ENCODE results near the gene NFATC1. TPM values are rescaled to one million over a fixed set of nuclear protein-coding genes. Genes with fewer than 3 reads are reported as not detected.

The NFATC1 gene
- polyA plus RNA-seq, 3 donors = 4.6 to 7.0 (median 5.2) TPM

DNA sequence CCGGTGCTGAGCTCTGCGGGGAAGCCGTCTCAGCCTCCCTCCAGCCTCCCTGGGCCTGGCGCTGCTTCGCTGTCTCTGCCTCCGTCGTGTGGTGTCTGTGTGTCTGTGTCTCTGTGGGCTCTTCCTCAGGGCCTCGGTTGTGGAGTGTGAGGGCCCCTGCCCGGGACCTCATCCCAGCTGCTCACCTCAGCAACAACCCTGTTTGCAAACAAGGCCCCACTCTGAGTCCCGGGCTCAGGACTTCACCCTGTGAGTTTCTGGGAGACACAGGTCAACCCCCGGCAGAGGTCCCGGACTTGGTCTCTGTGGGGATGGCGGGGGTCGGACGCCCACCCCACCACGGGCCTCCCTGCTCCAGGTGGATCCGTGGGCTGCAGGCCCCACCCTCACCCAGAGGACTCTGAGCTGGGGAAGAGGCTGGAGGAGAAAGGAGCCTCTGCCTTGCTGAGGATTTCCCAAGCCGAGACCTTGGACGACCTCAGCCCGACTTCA is 156.5 kb downstream of the NFATC1 start:
- no peak for DNase-seq (ENCODE audit: extremely low read depth in 1 of 11, low read depth in 9 of 11, low spot score in 4 of 11)

GRCh38 chr18:79552696-79553095 is 157.0 kb downstream of the NFATC1 start:
- no peak for DNase-seq (ENCODE audit: extremely low read depth in 1 of 11, low read depth in 9 of 11, low spot score in 4 of 11)

GRCh38 chr18:79553154-79553553 is 157.4 kb downstream of the NFATC1 start:
- no peak for DNase-seq (ENCODE audit: extremely low read depth in 1 of 11, low read depth in 9 of 11, low spot score in 4 of 11)

DNA sequence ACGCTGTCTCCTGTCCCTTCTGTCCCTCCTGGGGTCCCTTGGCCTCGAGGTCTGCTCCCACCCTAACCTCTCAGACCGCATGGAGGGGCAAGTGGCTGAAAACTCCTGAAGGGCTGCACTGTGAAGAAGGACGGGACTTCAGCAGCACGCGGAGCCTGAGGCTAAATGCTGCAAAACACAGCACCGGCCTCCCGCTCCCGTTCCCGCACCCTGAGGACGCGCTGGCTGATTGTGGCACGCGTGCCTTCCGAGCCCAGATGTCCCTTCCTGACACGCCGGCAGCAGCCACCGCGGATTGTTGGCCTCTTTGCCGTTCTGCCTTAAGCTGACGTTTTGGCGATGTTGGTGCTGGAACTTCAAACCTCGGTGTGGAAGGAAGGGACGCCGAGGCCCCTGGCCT is 158.0 kb downstream of the NFATC1 start:
- DNase-seq (ENCODE audit: extremely low read depth in 1 of 11, low read depth in 9 of 11, low spot score in 4 of 11) = no peak

DNA sequence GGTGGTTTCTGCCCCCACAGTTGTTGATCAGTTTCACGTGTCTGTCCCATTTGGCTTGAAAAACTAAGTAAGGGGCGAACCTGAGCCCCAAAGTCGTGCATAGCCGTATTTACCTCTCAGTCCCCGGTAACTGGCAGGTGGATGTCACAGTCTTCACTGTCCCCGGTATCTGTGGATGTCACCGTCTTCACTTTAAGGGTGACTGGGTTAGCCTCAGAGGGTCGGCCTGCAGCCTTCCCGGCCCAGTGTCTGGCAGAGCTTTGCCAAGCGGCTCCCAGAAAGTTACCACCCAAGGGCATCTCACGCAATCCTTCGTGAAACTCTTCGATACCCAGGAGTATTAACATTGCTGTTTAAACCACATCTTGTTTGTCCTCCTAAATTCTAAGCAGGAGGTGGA is 158.6 kb downstream of the NFATC1 start:
- DNase-seq (ENCODE audit: extremely low read depth in 1 of 11, low read depth in 9 of 11, low spot score in 4 of 11) = no peak

GRCh38 chr18:79554945-79555645 is 159.4 kb downstream of the NFATC1 start:
- no peak for DNase-seq (ENCODE audit: extremely low read depth in 1 of 11, low read depth in 9 of 11, low spot score in 4 of 11)

DNA sequence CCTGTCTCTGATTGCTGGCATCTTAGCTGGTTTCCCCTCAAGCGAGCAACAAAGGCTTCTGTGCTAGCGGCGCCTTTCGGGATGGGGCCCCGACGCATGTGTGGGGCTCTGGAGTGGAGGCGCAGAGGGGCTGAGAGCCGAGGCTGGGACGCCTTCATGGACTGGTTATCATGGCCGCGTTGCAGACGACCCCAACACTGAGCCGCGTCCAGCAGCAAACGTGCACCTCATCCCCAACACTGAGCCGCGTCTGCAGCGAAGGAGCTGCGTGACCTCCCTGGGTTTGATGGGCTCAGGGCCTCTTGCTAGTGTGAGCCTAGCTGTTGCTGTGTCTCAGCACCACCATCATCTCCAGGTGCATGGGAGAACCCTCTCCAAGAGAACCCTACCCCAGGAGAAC is 160.2 kb downstream of the NFATC1 start:
- no peak for DNase-seq (ENCODE audit: extremely low read depth in 1 of 11, low read depth in 9 of 11, low spot score in 4 of 11)

- no peak for DNase-seq (ENCODE audit: extremely low read depth in 1 of 11, low read depth in 9 of 11, low spot score in 4 of 11)
Observed at GRCh38 chr18:79556829-79557585, 161.3 kb downstream of the NFATC1 start.

GRCh38 chr18:79558196-79558932 is 162.6 kb downstream of the NFATC1 start:
- no peak for DNase-seq (ENCODE audit: extremely low read depth in 1 of 11, low read depth in 9 of 11, low spot score in 4 of 11)

- no peak for DNase-seq (ENCODE audit: extremely low read depth in 1 of 11, low read depth in 9 of 11, low spot score in 4 of 11)
Observed at GRCh38 chr18:79558933-79559416, 163.2 kb downstream of the NFATC1 start.

GRCh38 chr18:79559436-79559835 is 163.7 kb downstream of the NFATC1 start:
- DNase-seq (ENCODE audit: extremely low read depth in 1 of 11, low read depth in 9 of 11, low spot score in 4 of 11) = no peak

- no peak for DNase-seq (ENCODE audit: extremely low read depth in 1 of 11, low read depth in 9 of 11, low spot score in 4 of 11)
Observed at GRCh38 chr18:79560042-79560860, 164.5 kb downstream of the NFATC1 start.

- no peak for DNase-seq (ENCODE audit: extremely low read depth in 1 of 11, low read depth in 9 of 11, low spot score in 4 of 11)
Observed at GRCh38 chr18:79560861-79561210, 165.1 kb downstream of the NFATC1 start.

- no peak for DNase-seq (ENCODE audit: extremely low read depth in 1 of 11, low read depth in 9 of 11, low spot score in 4 of 11)
Observed at GRCh38 chr18:79563949-79564348, 168.2 kb downstream of the NFATC1 start.

DNA sequence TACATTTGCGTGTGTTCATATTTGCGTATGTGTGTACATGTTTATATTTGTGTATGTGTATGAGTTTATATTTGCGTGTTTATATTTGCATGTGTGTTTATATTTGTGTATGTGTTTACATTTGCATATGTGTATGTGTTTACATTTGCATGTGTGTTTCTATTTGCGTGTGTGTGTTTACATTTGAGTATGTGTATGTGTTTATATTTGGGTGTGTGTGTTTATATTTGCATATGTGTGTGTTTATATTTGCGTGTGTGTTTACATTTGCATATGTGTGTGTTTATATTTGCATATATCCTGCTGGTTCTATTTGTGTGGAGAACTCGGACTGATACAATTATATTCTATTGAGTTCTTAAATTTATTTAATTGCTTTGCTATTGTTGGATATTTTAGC is 168.7 kb downstream of the NFATC1 start:
- no peak for DNase-seq (ENCODE audit: extremely low read depth in 1 of 11, low read depth in 9 of 11, low spot score in 4 of 11)

- no peak for DNase-seq (ENCODE audit: extremely low read depth in 1 of 11, low read depth in 9 of 11, low spot score in 4 of 11)
Observed at GRCh38 chr18:79566771-79567431, 171.2 kb downstream of the NFATC1 start.

GRCh38 chr18:79567481-79568147 is 171.9 kb downstream of the NFATC1 start:
- DNase-seq (ENCODE audit: extremely low read depth in 1 of 11, low read depth in 9 of 11, low spot score in 4 of 11) = peak in 9 of 11 donors; percentile 62 to 85 (median 73)

Data from renal cortex interstitium (tissue), 11 donors.